H9 (cell line): ENCODE data around the gene SGCD. TPM values are rescaled to one million over a fixed set of nuclear protein-coding genes. Genes with fewer than 3 reads are reported as not detected.

Experiments
- DNase-seq: peaks from one replicate; pipeline ENCODE4 v3.0.0-alpha.2; 2017
- H2AFZ ChIP-seq: one replicate; pipeline ENCODE4 v1.6.1; 2013; ENCODE audit warnings: mild to moderate bottlenecking, low read length, control low read depth, moderate library complexity
- H2AK5ac ChIP-seq: 2 replicates; pipeline ENCODE4 v1.6.1; 2013; ENCODE audit warnings: low read length, control low read depth, mixed read lengths; ENCODE audit not compliant: insufficient read length
- H2BK120ac ChIP-seq: one replicate; pipeline ENCODE4 v1.6.1; 2013; ENCODE audit warnings: low read depth, mild to moderate bottlenecking, low read length, control low read depth, inconsistent platforms; ENCODE audit not compliant: poor library complexity, severe bottlenecking
- H2BK12ac ChIP-seq: 2 replicates; pipeline ENCODE4 v1.6.1; 2013; ENCODE audit warnings: low read length, control low read depth, mixed read lengths, low read depth; ENCODE audit not compliant: insufficient read length
- H2BK15ac ChIP-seq: 2 replicates; pipeline ENCODE4 v1.6.1; 2013; ENCODE audit warnings: low read depth, low read length, control low read depth
- H2BK20ac ChIP-seq: one replicate; pipeline ENCODE4 v1.6.1; 2013; ENCODE audit warnings: low read depth, mild to moderate bottlenecking, low read length, control low read depth, inconsistent platforms; ENCODE audit not compliant: poor library complexity, severe bottlenecking
- H2BK5ac ChIP-seq: 2 replicates; pipeline ENCODE4 v1.6.1; 2013; ENCODE audit warnings: low read length, control low read depth, mixed read lengths; ENCODE audit not compliant: insufficient read length
- H3K14ac ChIP-seq: 2 replicates; pipeline ENCODE4 v1.6.1; 2013; ENCODE audit warnings: low read length, control low read depth; ENCODE audit not compliant: insufficient read depth
- H3K18ac ChIP-seq: 2 replicates; pipeline ENCODE4 v1.6.1; 2013; ENCODE audit warnings: low read depth, mild to moderate bottlenecking, mixed read lengths, low read length, control low read depth; ENCODE audit not compliant: insufficient read length
- H3K23ac ChIP-seq: 2 replicates; pipeline ENCODE4 v1.6.1; 2013; ENCODE audit warnings: low read length, control low read depth, mixed read lengths, low read depth; ENCODE audit not compliant: insufficient read length
- H3K23me2 ChIP-seq: 2 replicates; pipeline ENCODE4 v1.6.1; 2013; ENCODE audit warnings: low read depth, mild to moderate bottlenecking, mixed read lengths, low read length, control low read depth; ENCODE audit not compliant: insufficient read length, poor library complexity, severe bottlenecking
- H3K27ac ChIP-seq: 2 replicates; pipeline ENCODE4 v1.5.1; 2013; ENCODE audit warnings: low read length, control low read depth, mixed read lengths, low read depth; ENCODE audit not compliant: insufficient read length
- H3K27me3 ChIP-seq: 2 replicates; pipeline ENCODE4 v1.6.1; 2013; ENCODE audit warnings: low read length, control low read depth, inconsistent platforms; ENCODE audit not compliant: insufficient read depth
- H3K4ac ChIP-seq: 2 replicates; pipeline ENCODE4 v1.6.1; 2013; ENCODE audit warnings: low read depth, mild to moderate bottlenecking, control low read depth, inconsistent platforms, low read length, moderate library complexity
- H3K4me1 ChIP-seq: 2 replicates; pipeline ENCODE4 v1.6.1; 2013; ENCODE audit warnings: low read length, control low read depth, inconsistent platforms; ENCODE audit not compliant: insufficient read depth
- H3K4me2 ChIP-seq: 2 replicates; pipeline ENCODE4 v1.6.1; 2013; ENCODE audit warnings: low read length, control low read depth, mixed read lengths; ENCODE audit not compliant: insufficient read length, insufficient read depth
- H3K56ac ChIP-seq: 2 replicates; pipeline ENCODE4 v1.6.1; 2013; ENCODE audit warnings: low read depth, mild to moderate bottlenecking, mixed read lengths, low read length, control low read depth; ENCODE audit not compliant: insufficient read length
- H3K79me1 ChIP-seq: 2 replicates; pipeline ENCODE4 v1.6.1; 2013; ENCODE audit warnings: low read depth, mild to moderate bottlenecking, moderate library complexity, low read length, control low read depth, inconsistent platforms; ENCODE audit not compliant: insufficient read depth, poor library complexity, severe bottlenecking
- H3K79me2 ChIP-seq: 2 replicates; pipeline ENCODE4 v1.6.1; 2013; ENCODE audit warnings: low read length, control low read depth, inconsistent platforms; ENCODE audit not compliant: insufficient read depth
- H3K9ac ChIP-seq: 2 replicates; pipeline ENCODE4 v1.6.1; 2013; ENCODE audit warnings: low read length, control low read depth, mixed read lengths; ENCODE audit not compliant: insufficient read length; ENCODE audit errors: extremely low read depth
- H3K9me3 ChIP-seq: one replicate; pipeline ENCODE4 v1.6.1; 2013; ENCODE audit warnings: low read depth, low read length, inconsistent platforms; ENCODE audit not compliant: control insufficient read depth
- H3T11ph ChIP-seq: one replicate; pipeline ENCODE4 v1.6.1; 2013; ENCODE audit warnings: mild to moderate bottlenecking, low read length, control low read depth, inconsistent platforms
- H4K20me1 ChIP-seq: one replicate; pipeline ENCODE4 v1.6.1; 2013; ENCODE audit not compliant: control insufficient read depth, insufficient read length, insufficient read depth
- H4K5ac ChIP-seq: 2 replicates; pipeline ENCODE4 v1.6.1; 2013; ENCODE audit warnings: low read depth, mild to moderate bottlenecking, mixed read lengths, low read length, control low read depth; ENCODE audit not compliant: insufficient read length
- H4K8ac ChIP-seq: replicated peaks from 2 replicates; pipeline ENCODE4 v1.6.1; 2013; ENCODE audit warnings: low read length, control low read depth, mixed read lengths, low read depth; ENCODE audit not compliant: insufficient read length
- H4K91ac ChIP-seq: 2 replicates; pipeline ENCODE4 v1.6.1; 2013; ENCODE audit warnings: low read depth, mild to moderate bottlenecking, moderate library complexity, mixed read lengths, low read length, control low read depth; ENCODE audit not compliant: insufficient read length
- H3K27ac Mint-ChIP-seq, 3 experiments: 2 replicates in 2 of 3; 3 replicates in 1 of 3; pipeline ENCODE4 v1.8.0; 2020 to 2021; ENCODE audit warnings: mixed read lengths in 3 of 3, mild to moderate bottlenecking in 1 of 3, moderate library complexity in 1 of 3
- H3K27me3 Mint-ChIP-seq: 2 replicates; pipeline ENCODE4 v1.8.0; 2021; ENCODE audit warnings: low read depth, mild to moderate bottlenecking, moderate library complexity, mixed read lengths
- H3K36me3 Mint-ChIP-seq, 3 experiments: 2 replicates in 2 of 3; 3 replicates in 1 of 3; pipeline ENCODE4 v1.8.0; 2020 to 2021; ENCODE audit warnings: low read depth in 3 of 3, mixed read lengths in 3 of 3; ENCODE audit not compliant: insufficient read depth in 1 of 3
- H3K4me1 Mint-ChIP-seq, 2 experiments: 2 replicates each; pipeline ENCODE4 v1.8.0; 2020; ENCODE audit warnings: mixed read lengths in 2 of 2
- H3K4me3 Mint-ChIP-seq, 2 experiments: 2 replicates in 1 of 2; 3 replicates in 1 of 2; pipeline ENCODE4 v1.8.0; 2020 to 2021; ENCODE audit warnings: mild to moderate bottlenecking in 2 of 2, mixed read lengths in 2 of 2, moderate library complexity in 1 of 2
- H3K9me3 Mint-ChIP-seq, 2 experiments: 2 replicates in 1 of 2; 3 replicates in 1 of 2; pipeline ENCODE4 v1.8.0; 2020; ENCODE audit warnings: mild to moderate bottlenecking in 2 of 2, mixed read lengths in 2 of 2, moderate library complexity in 1 of 2
- total RNA-seq: library from RNA; stranded (reverse); gene quantifications from 2 replicates; pipeline ENCODE4 v1.2.1, GENCODE V29; 2021
- TF ChIP-seq, protein P1 (sequence below): fragments of 200-600 bp; sonication (generic); conservative IDR thresholded peaks from 3 replicates; pipeline ENCODE4 v1.8.0; 2021; ENCODE audit warnings: antibody characterized with exemption, mild to moderate bottlenecking

Gene SGCD
- total RNA-seq, 1 experiment from 2014 or later, result 0.11 TPM

DNA sequence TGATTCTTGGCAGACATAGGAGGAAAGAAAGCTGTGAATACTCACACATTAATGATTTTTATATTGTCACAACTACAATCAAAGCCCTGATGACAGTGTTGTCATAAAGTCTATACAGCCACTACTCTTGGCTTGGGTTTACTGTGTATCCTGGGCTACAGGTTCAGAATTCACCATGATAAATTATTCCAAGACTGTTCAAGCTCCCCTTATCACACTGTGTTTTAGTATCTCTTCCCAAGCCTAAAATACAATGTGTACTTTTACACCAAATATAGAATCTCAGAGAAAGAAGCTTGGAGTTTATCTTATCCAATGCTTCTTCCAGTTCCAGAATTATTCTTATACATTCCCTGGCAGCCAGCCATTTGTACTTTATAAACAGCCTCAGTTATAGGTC is 395.4 kb downstream of the SGCD start:
- TF ChIP-seq, protein P1, sequence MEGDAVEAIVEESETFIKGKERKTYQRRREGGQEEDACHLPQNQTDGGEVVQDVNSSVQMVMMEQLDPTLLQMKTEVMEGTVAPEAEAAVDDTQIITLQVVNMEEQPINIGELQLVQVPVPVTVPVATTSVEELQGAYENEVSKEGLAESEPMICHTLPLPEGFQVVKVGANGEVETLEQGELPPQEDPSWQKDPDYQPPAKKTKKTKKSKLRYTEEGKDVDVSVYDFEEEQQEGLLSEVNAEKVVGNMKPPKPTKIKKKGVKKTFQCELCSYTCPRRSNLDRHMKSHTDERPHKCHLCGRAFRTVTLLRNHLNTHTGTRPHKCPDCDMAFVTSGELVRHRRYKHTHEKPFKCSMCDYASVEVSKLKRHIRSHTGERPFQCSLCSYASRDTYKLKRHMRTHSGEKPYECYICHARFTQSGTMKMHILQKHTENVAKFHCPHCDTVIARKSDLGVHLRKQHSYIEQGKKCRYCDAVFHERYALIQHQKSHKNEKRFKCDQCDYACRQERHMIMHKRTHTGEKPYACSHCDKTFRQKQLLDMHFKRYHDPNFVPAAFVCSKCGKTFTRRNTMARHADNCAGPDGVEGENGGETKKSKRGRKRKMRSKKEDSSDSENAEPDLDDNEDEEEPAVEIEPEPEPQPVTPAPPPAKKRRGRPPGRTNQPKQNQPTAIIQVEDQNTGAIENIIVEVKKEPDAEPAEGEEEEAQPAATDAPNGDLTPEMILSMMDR, result no peak

More for the DNA sequence above, 395.4 kb downstream of the SGCD start:
- Mint-ChIP-seq H3K36me3 (no peaks in the 10 kb centered on the region), H3K9me3 (no peaks in the 10 kb centered on the region), H3K27ac (no peak overlapping the region), H3K4me3 (no peak overlapping the region), H3K27me3 (no peaks in the 10 kb centered on the region), H3K4me1 (peaks cover 7 to 11% of the 10 kb centered on the region in 2 experiments)
- Histone ChIP-seq H2BK20ac (no peak overlapping the region), H3K23me2 (no peaks in the 10 kb centered on the region), H4K20me1 (no peaks in the 10 kb centered on the region), H2AK5ac (no peak overlapping the region), H3K4ac (no peak overlapping the region), H2BK120ac (no peak overlapping the region), H3K79me2 (no peaks in the 10 kb centered on the region; the same call in 1 of the 2 replicates), H3K4me2 (no peak overlapping the region), H3K56ac (no peak overlapping the region), H4K5ac (no peak overlapping the region), H3K9ac (no peak overlapping the region), H3K23ac (no peak overlapping the region), H3K27me3 (no peaks in the 10 kb centered on the region), H4K8ac (no peak overlapping the region), H2BK12ac (no peak overlapping the region), H4K91ac (no peak overlapping the region), H2AFZ (no peak overlapping the region), H3K9me3 (no peaks in the 10 kb centered on the region), H3K18ac (no peak overlapping the region), H2BK15ac (no peak overlapping the region), H3K27ac (no peak overlapping the region), H3K79me1 (no peaks in the 10 kb centered on the region), H3K4me1 (peaks cover 7% of the 10 kb centered on the region; the same call in 1 of the 2 replicates), H2BK5ac (no peak overlapping the region), H3K14ac (no peak overlapping the region), H3T11ph (no peak overlapping the region)
- DNase-seq, result no peak
